ENCODE data around the gene RACGAP1. TPM values are rescaled to one million over a fixed set of nuclear protein-coding genes. Genes with fewer than 3 reads are reported as not detected.

Gene RACGAP1
- total RNA-seq, 1 donor from 2014 or later = 10.8 TPM

- Histone ChIP-seq H3K9me3 (no peaks in the 10 kb centered on the region), H3K36me3 (no peaks in the 10 kb centered on the region), H3K4me1 (no peaks in the 10 kb centered on the region), H3K4me3 (no peak overlapping the region), H3K27ac (no peak overlapping the region), H3K27me3 (peaks cover 11% of the 10 kb centered on the region)
- DNase-seq (no peak), ATAC-seq (no peak)
- intact Hi-C loops (cut with DNase I) = no loop called here
- no peak for TF ChIP-seq CTCF (IDR thresholded peaks at IDR 0.05)
Observed at GRCh38 chr12:50061946-50062686, 36.8 kb upstream of the RACGAP1 start.

- intact Hi-C loops (cut with DNase I) = no loop called here
- Histone ChIP-seq H3K4me3 (no peak overlapping the region), H3K9me3 (no peaks in the 10 kb centered on the region), H3K4me1 (peaks cover 7% of the 10 kb centered on the region), H3K27ac (no peak overlapping the region), H3K27me3 (peaks cover 18% of the 10 kb centered on the region), H3K36me3 (no peaks in the 10 kb centered on the region)
- ATAC-seq (peak; percentile 33), DNase-seq (no peak)
- TF ChIP-seq CTCF (IDR thresholded peaks at IDR 0.05) = no peak
Observed at GRCh38 chr12:50061171-50061570, 35.9 kb upstream of the RACGAP1 start.

GRCh38 chr12:50060120-50060468, 34.8 kb upstream of the RACGAP1 start:
- ATAC-seq = no peak
- H3K4me1 ChIP-seq = peaks cover 7% of the 10 kb centered on the region
- no peaks in the 10 kb centered on the region for H3K9me3 ChIP-seq
- H3K27ac ChIP-seq = no peak overlapping the region
- peaks cover 18% of the 10 kb centered on the region for H3K27me3 ChIP-seq
- intact Hi-C loops (cut with DNase I) = no loop called here
- no peak overlapping the region for H3K4me3 ChIP-seq
- no peaks in the 10 kb centered on the region for H3K36me3 ChIP-seq
- DNase-seq = no peak
- TF ChIP-seq CTCF (IDR thresholded peaks at IDR 0.05) = no peak

GRCh38 chr12:50059440-50060119, 34.3 kb upstream of the RACGAP1 start:
- Histone ChIP-seq H3K27me3 (peaks cover 18% of the 10 kb centered on the region), H3K4me3 (no peak overlapping the region), H3K27ac (no peak overlapping the region), H3K9me3 (no peaks in the 10 kb centered on the region), H3K4me1 (peaks cover 7% of the 10 kb centered on the region), H3K36me3 (no peaks in the 10 kb centered on the region)
- DNase-seq = no peak
- TF ChIP-seq CTCF (IDR thresholded peaks at IDR 0.05) = no peak
- intact Hi-C loops (cut with DNase I) = loop anchor here (5.0 to 10.0 kb wide), 2 partner anchors 92 to 195 kb away; no protein-coding TSS in a partner anchor
- ATAC-seq = no peak

- Histone ChIP-seq H3K4me3 (no peak overlapping the region), H3K36me3 (no peaks in the 10 kb centered on the region), H3K9me3 (no peaks in the 10 kb centered on the region), H3K4me1 (peaks cover 7% of the 10 kb centered on the region), H3K27me3 (peaks cover 18% of the 10 kb centered on the region), H3K27ac (no peak overlapping the region)
- ATAC-seq (no peak), DNase-seq (no peak)
- no peak for TF ChIP-seq CTCF (IDR thresholded peaks at IDR 0.05)
- intact Hi-C loops (cut with DNase I) = loop anchor here (5.0 to 10.0 kb wide), 2 partner anchors 92 to 194 kb away; no protein-coding TSS in a partner anchor
Observed at GRCh38 chr12:50058743-50059312, 33.5 kb upstream of the RACGAP1 start.

Measured in upper lobe of right lung (tissue), 1 donor.